NT2/D1 (cell line): ENCODE results near the gene CDH5.

Source experiments
- SUZ12 ChIP-seq: IDR thresholded peaks from 2 replicates; pipeline ENCODE4 v1.6.1; 2011; ENCODE audit not compliant: insufficient read length, insufficient read depth; ENCODE audit errors: extremely low read depth
- YY1 ChIP-seq: IDR thresholded peaks from 2 replicates; pipeline ENCODE4 v1.6.1; 2011; ENCODE audit not compliant: insufficient read length, insufficient read depth
- ZNF274 ChIP-seq: IDR thresholded peaks from 2 replicates; pipeline ENCODE4 v1.6.1; 2011; ENCODE audit warnings: mild to moderate bottlenecking, low read depth, low read length

DNA sequence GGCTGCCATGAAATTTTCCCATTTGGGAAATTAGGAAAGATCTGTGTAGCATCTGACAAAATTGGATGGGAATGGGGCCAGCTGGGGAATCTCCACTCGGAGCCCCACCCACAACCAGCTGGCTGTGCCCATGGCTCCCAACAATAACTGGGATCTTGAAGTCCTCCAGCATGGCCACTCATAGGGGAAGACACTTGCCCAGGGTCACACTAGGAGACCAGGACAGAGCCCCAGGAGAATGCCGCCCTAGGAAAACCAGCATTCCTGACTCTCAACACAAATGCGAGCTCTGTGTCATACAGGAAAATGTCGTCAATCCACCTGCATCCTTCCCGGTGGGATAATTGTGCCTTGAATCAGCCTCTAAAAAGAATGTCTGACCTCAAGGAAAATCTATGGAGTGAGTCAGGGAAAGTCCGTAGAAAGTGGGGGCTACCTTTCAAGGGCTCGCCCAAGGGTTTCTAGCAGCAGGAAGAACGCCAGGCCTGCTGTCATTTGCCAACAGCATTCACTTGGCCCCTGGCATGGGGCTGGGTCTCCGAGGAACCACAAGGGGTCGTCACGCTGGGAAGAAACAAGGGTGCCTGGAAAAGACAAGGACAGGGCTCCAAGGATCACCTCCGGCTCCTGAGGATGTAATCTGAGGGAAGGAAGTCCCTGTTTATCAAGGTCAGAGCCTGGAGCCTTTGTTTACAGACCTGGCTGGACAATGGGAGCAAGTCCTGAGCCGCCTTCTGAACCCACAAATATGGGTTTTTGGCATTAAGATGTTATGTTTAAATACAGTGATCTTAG, 15.9 kb downstream of the CDH5 start:
- TF ChIP-seq ZNF274, result no peak
- no peak for TF ChIP-seq SUZ12
- no peak for TF ChIP-seq YY1
